HG03064 (cell line): Measurements from ENCODE around the gene KCNAB2.

Experiments used
- ATAC-seq: cut with Tn5 transposase; IDR thresholded peaks from one replicate; pipeline ENCODE4 v1.9.1; 2021; ENCODE audit warnings: low read depth; ENCODE audit not compliant: unreplicated experiment

The KCNAB2 gene

GRCh38 chr1:6124746-6125365 is 79.2 kb downstream of the KCNAB2 start:
- no peak for ATAC-seq

DNA sequence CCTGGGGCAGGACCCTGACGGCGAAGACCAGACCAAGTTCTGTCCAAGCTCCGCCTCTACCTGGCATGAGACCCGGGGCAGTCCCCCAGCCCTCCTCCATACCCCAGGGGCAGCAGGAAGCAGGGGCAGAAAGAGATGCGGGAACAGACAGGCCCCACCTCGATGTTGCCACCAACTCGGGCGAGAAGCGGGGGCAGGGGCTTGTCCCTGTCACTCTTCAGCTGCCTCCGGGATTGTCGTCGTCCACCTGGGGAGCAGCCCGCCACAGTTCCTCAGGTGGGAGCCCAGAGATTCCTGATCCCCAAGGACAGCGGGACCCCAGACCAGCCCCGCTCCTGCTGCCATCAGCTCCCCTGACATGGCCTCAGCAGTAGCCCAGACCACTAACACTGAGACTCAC is 79.7 kb downstream of the KCNAB2 start:
- no peak for ATAC-seq

- no peak for ATAC-seq
Observed at GRCh38 chr1:6126028-6126427, 80.3 kb downstream of the KCNAB2 start.

- ATAC-seq, result no peak
Observed at GRCh38 chr1:6126521-6127067, 80.9 kb downstream of the KCNAB2 start.

GRCh38 chr1:6127587-6128163 is 82.0 kb downstream of the KCNAB2 start:
- no peak for ATAC-seq

- ATAC-seq, result no peak
Observed at GRCh38 chr1:6128276-6129081, 82.8 kb downstream of the KCNAB2 start.

DNA sequence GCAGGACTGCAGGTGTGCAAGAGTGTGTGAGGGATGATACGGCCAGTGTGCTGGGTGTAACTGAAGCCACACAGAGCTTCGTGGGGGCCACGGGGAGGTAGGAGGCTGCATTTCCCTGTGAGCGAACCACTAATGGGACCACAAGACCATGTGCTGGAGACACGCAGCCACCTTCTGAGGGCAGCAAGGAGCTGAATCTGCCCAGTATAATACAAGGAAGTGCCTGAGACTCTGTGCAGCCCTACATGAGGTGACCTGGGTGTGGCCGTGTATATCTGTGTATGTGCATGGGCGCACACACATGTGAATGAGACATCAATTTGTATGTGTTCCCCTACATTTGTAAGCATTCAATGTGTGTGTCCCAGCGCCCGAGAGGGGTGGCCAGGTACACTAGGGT is 83.6 kb downstream of the KCNAB2 start:
- ATAC-seq, result no peak

- ATAC-seq, result no peak
Observed at GRCh38 chr1:6130036-6130435, 84.3 kb downstream of the KCNAB2 start.

DNA sequence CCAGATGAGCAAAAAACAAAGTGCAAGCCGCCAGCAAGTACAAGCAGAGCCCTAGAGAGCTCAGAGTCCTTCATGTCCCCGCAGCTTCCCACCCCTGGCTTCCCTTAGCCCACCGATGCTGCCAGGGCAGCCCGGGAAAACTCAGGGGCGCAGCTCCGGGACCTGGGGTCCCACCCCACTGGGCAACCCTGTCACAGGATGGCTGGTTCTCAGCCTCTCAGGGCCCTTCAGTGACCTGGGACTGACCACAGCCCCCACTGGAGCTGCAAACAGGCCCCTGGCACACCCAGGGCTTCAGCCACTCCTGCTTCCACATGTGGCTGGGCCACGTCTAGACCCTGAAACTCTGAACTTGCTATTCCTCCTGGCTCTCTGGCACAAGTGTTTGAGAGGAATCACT is 84.9 kb downstream of the KCNAB2 start:
- ATAC-seq, result no peak

DNA sequence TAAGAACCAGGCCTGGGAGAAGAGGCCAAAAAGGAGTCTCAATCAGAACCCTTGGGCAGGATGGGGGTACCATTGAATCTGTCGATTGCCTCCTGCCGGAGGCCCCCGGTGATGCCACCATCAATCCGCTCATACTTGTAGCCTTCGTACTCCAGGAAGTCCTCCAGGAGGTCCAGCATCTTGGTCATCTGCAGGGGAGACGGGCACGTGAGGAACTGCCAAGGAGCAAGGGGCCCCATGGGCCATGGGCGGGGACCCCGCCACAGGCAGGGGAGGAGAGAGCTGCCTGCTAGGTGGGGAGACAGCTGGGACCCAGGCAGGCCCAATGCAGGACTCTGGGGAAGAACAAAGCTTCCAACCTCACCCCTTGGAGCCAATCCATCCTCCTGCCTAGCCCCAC is 85.9 kb downstream of the KCNAB2 start:
- no peak for ATAC-seq

- no peak for ATAC-seq
Observed at GRCh38 chr1:6133146-6133895, 87.6 kb downstream of the KCNAB2 start.

DNA sequence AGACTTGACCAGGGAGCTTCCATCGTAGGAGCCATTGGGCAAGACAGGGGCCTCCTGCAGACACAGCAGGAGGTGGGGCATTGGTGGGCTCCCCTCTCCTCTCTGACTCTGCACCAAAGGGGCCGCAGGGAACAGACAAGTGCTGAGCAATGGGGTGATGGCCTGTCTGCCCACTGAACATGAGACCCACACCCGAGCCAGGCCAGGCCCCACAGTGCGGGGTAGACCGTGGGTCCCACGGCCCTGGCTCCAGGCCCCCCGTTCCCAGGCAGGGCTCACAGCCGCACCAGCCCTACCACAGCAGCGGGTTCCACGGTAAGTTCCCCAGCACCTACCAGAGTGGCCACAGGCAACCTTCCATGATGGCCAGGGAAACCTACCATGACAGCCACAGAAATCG is 88.5 kb downstream of the KCNAB2 start:
- ATAC-seq, result no peak

DNA sequence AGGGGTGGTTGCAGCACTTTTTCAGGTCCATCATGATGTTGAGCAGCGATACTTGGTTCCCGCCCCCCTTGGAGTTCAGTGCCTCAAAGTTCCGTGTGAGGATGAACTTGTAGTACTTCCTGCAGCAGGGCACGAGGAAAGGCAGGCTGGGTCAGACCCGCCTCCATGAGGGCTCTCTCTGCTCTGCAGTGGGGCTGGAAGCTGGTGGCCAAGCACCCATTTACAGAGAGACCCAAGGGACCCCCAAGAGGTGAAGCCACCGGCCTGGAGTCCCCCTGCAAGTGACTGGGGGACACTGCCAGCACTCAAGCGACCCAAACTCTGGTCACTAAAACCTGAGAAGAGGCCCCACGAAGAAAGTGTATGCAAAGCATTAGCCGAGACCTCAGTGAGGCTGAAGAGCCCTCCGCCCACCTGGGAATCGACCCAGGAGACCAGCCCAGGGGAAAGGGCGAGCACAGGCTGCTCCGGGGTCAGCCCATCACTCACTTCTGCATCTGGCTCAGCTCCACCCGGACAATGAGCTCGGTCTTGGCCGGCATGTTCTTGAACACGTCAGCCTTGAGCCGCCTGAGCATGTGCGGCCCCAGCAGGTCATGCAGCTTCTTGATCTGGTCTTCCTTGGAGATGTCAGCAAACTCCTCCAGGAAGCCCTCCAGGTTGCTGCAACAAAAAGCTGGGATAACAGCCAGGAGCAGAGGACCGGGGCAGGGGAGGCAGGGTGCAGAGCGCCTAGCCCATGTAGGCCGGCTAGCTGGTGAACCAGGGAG is 89.2 kb downstream of the KCNAB2 start:
- ATAC-seq, result no peak

DNA sequence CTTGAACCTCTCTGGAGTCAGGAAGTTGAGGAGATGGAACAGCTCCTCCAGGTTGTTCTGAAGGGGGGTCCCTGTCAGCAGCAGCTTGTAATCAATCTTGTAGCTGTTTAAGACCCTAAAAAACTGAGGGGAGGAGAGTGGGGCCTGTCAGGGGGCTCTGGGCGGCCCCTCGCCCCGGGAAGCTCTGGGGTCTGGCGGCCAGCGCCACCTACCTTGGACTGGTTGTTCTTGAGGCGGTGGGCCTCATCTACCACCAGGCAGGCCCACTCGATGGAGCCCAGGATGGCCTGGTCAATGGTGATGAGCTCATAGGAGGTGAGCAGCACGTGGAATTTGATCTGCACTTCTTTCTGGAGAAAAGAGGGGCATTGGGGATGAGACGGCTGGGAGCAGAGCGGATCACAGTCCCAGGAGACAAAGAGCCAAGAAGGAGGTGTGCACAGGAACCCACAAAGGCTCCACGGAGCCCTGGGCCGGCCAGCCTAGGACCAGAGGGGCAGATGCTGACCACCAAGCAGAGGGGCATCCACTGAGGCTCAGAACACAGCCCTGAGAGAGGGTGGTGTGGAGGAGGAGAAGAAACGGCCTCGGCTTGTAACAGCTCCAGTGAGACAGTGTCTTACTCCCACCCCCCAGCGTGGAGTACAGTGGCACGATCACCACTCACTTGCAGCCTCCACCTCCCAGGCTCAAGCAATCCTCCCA is 91.0 kb downstream of the KCNAB2 start:
- ATAC-seq, result no peak

GRCh38 chr1:6137758-6138157 is 92.1 kb downstream of the KCNAB2 start:
- no peak for ATAC-seq

DNA sequence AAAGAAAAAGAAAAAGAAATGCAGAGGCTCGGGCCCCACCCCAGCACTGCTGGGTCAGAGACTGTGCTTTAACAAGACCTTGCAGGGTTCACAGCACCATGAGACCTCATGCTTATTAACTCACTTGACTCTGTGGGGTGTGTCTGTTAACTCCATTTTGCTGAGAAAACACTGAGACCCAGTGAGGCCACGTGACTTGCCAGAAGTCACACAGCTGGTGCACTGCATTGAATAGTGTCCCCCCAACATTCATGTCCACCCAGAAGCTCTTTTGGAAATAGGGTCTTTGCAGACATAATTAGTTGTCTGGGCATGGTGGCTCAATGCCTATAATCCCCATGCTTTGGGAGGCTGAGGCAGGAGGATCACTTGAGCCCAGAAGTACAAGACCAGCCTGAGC is 94.7 kb downstream of the KCNAB2 start:
- ATAC-seq, result no peak

- ATAC-seq, result no peak
Observed at GRCh38 chr1:6141592-6141991, 95.9 kb downstream of the KCNAB2 start.

GRCh38 chr1:6142036-6142621 is 96.4 kb downstream of the KCNAB2 start:
- no peak for ATAC-seq

- ATAC-seq, result no peak
Observed at GRCh38 chr1:6142734-6143133, 97.0 kb downstream of the KCNAB2 start.
